ENCODE data around the gene SRD5A1. TPM values are rescaled to one million over a fixed set of nuclear protein-coding genes. Genes with fewer than 3 reads are reported as not detected.
"Not testable (repeated sequence)": the region's sequence is repeated elsewhere in the genome, so short reads cannot be mapped to it uniquely, and the experiment has no call there.

Gene SRD5A1
- total RNA-seq, 4 donors from 2014 or later = 9.0 to 79.8 (median 17.0) TPM

GRCh38 chr5:6659941-6660684 is 26.9 kb downstream of the SRD5A1 start:
- Histone ChIP-seq H3K27me3 (no peaks in the 10 kb centered on the region), H3K9me3 (peaks cover 5 to 7% of the 10 kb centered on the region in 2 donors), H3K4me3 (no peak overlapping the region), H3K27ac (no peak overlapping the region), H3K4me1 (no peaks in the 10 kb centered on the region), H3K36me3 (peaks cover 0 to 13% (median 6%) of the 10 kb centered on the region in 4 donors)
- intact Hi-C loops (cut with DNase I; ENCODE audit: low total_unique reads) = no loop called here
- WGBS, 2 donors (ENCODE audit: low coverage in 1 of 2) = 70 to 87% methylated on average over 8 to 13 of the region's 13 CpGs
- TF ChIP-seq POLR2AphosphoS5 (IDR thresholded peaks at IDR 0.05) (no peak), EP300 (IDR thresholded peaks at IDR 0.05; ENCODE audit: low read depth) (no peak), CTCF (IDR thresholded peaks at IDR 0.05) (no peak), POLR2A (IDR thresholded peaks at IDR 0.05) (no peak)
- DNase-seq = peak; percentile 30
- in situ Hi-C loops (cut with MboI; ENCODE audit: low pct_ligation_motif_present in 1 of 4, low pct_unique_long_range_greater_than_20kb in 1 of 4, low sequenced_read_pairs in 3 of 4) = no loop called here

GRCh38 chr5:6660688-6661087 is 27.4 kb downstream of the SRD5A1 start:
- Histone ChIP-seq H3K27me3 (no peaks in the 10 kb centered on the region), H3K9me3 (peaks cover 5 to 7% of the 10 kb centered on the region in 2 donors), H3K27ac (no peak overlapping the region), H3K4me1 (no peaks in the 10 kb centered on the region), H3K4me3 (no peak overlapping the region), H3K36me3 (peaks cover 0 to 13% (median 6%) of the 10 kb centered on the region in 4 donors)
- intact Hi-C loops (cut with DNase I; ENCODE audit: low total_unique reads) (no loop called here), in situ Hi-C loops (cut with MboI; ENCODE audit: low pct_ligation_motif_present in 1 of 4, low pct_unique_long_range_greater_than_20kb in 1 of 4, low sequenced_read_pairs in 3 of 4) (no loop called here)
- 78 to 86% methylated on average over 2 to 3 of the region's 3 CpGs for WGBS, 2 donors (ENCODE audit: low coverage in 1 of 2)
- no peak for DNase-seq
- TF ChIP-seq POLR2AphosphoS5 (IDR thresholded peaks at IDR 0.05) (no peak), POLR2A (IDR thresholded peaks at IDR 0.05) (no peak), EP300 (IDR thresholded peaks at IDR 0.05; ENCODE audit: low read depth) (no peak), CTCF (IDR thresholded peaks at IDR 0.05) (no peak)

- TF ChIP-seq POLR2AphosphoS5 (IDR thresholded peaks at IDR 0.05) = no peak
- WGBS, 2 donors (ENCODE audit: low coverage in 1 of 2) = 96 to 100% methylated on average over 3 to 15 of the region's 15 CpGs
- Histone ChIP-seq H3K4me3 (no peak overlapping the region), H3K4me1 (no peaks in the 10 kb centered on the region), H3K36me3 (no peaks in the 10 kb centered on the region), H3K27ac (no peak overlapping the region), H3K27me3 (no peaks in the 10 kb centered on the region), H3K9me3 (no peaks in the 10 kb centered on the region)
- intact Hi-C loops (cut with DNase I; ENCODE audit: low total_unique reads) (no loop called here), in situ Hi-C loops (cut with MboI; ENCODE audit: low pct_ligation_motif_present in 1 of 4, low pct_unique_long_range_greater_than_20kb in 1 of 4, low sequenced_read_pairs in 3 of 4) (no loop called here)
- no peak for DNase-seq
Measured at GRCh38 chr5:6666762-6667161, 33.5 kb downstream of the SRD5A1 start.

GRCh38 chr5:6667648-6668047 is 34.4 kb downstream of the SRD5A1 start:
- no peak for DNase-seq
- Histone ChIP-seq H3K27me3 (no peaks in the 10 kb centered on the region), H3K4me3 (no peak overlapping the region), H3K9me3 (no peaks in the 10 kb centered on the region), H3K4me1 (no peaks in the 10 kb centered on the region), H3K36me3 (no peaks in the 10 kb centered on the region), H3K27ac (no peak overlapping the region)
- 89 to 95% methylated on average over 5 of the region's 5 CpGs for WGBS, 2 donors (ENCODE audit: low coverage in 1 of 2)
- TF ChIP-seq CTCF (IDR thresholded peaks at IDR 0.05) (no peak), POLR2A (IDR thresholded peaks at IDR 0.05) (no peak), POLR2AphosphoS5 (IDR thresholded peaks at IDR 0.05) (no peak), EP300 (IDR thresholded peaks at IDR 0.05; ENCODE audit: low read depth) (no peak)
- intact Hi-C loops (cut with DNase I; ENCODE audit: low total_unique reads) (no loop called here), in situ Hi-C loops (cut with MboI; ENCODE audit: low pct_ligation_motif_present in 1 of 4, low pct_unique_long_range_greater_than_20kb in 1 of 4, low sequenced_read_pairs in 3 of 4) (no loop called here)

GRCh38 chr5:6668717-6669116 is 35.5 kb downstream of the SRD5A1 start:
- H3K9me3 ChIP-seq; H3K4me3 ChIP-seq; H3K27me3 ChIP-seq; H3K4me1 ChIP-seq; in situ Hi-C loops (cut with MboI; ENCODE audit: low pct_ligation_motif_present in 1 of 4, low pct_unique_long_range_greater_than_20kb in 1 of 4, low sequenced_read_pairs in 3 of 4); H3K27ac ChIP-seq; DNase-seq; intact Hi-C loops (cut with DNase I; ENCODE audit: low total_unique reads); H3K36me3 ChIP-seq: not testable (repeated sequence)
- 86 to 100% methylated on average over 1 to 9 of the region's 9 CpGs for WGBS, 2 donors (ENCODE audit: low coverage in 1 of 2)

Measured in transverse colon (tissue), 4 donors.